ENCODE results near the gene TCF4. TPM values are rescaled to one million over a fixed set of nuclear protein-coding genes. Genes with fewer than 3 reads are reported as not detected.

TCF4 gene
- total and polyA plus RNA-seq, 2 experiments from 2014 or later, result 77.7 to 89.2 TPM

DNA sequence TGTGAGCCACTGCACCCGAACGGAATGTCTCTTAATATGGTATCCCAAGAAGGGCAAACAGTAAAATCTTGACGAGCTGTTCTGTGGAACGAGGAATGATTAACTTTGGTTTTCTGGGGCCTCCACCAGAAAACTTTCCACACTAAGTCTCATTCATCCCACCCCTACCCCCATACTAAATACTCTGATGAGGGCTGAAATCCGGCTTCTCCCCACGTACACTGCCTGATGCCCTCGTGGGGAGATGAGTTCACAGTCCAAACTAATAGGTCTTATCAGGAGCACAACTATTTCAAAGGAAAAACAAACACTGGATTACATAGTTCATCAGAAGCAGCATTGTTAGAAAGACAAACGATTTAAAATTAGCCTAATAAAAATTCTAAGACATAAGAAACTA lies 49.2 kb upstream of the TCF4 start (continued):
- TF ChIP-seq, protein P1, sequence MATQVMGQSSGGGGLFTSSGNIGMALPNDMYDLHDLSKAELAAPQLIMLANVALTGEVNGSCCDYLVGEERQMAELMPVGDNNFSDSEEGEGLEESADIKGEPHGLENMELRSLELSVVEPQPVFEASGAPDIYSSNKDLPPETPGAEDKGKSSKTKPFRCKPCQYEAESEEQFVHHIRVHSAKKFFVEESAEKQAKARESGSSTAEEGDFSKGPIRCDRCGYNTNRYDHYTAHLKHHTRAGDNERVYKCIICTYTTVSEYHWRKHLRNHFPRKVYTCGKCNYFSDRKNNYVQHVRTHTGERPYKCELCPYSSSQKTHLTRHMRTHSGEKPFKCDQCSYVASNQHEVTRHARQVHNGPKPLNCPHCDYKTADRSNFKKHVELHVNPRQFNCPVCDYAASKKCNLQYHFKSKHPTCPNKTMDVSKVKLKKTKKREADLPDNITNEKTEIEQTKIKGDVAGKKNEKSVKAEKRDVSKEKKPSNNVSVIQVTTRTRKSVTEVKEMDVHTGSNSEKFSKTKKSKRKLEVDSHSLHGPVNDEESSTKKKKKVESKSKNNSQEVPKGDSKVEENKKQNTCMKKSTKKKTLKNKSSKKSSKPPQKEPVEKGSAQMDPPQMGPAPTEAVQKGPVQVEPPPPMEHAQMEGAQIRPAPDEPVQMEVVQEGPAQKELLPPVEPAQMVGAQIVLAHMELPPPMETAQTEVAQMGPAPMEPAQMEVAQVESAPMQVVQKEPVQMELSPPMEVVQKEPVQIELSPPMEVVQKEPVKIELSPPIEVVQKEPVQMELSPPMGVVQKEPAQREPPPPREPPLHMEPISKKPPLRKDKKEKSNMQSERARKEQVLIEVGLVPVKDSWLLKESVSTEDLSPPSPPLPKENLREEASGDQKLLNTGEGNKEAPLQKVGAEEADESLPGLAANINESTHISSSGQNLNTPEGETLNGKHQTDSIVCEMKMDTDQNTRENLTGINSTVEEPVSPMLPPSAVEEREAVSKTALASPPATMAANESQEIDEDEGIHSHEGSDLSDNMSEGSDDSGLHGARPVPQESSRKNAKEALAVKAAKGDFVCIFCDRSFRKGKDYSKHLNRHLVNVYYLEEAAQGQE (IDR thresholded peaks at IDR 0.05; ENCODE audit: unreplicated experiment), result no peak
- no peak for TF ChIP-seq EZH2 (IDR thresholded peaks at IDR 0.05; ENCODE audit: low read depth, unreplicated experiment)
- no peak for TF ChIP-seq JUNB (IDR thresholded peaks at IDR 0.05; ENCODE audit: unreplicated experiment)

GRCh38 chr18:55635439-55635838 lies 47.4 kb upstream of the TCF4 start:
- Histone ChIP-seq H3K4me2 (no peak overlapping the region), H3K4me1 (ENCODE audit: insufficient read depth) (peaks cover 2% of the 10 kb centered on the region; the same call in 1 of the 2 replicates), H3K36me3 (ENCODE audit: insufficient read depth) (no peaks in the 10 kb centered on the region), H3K27me3 (ENCODE audit: insufficient read depth) (no peaks in the 10 kb centered on the region), H3K27ac (ENCODE audit: low read depth) (no peak overlapping the region), H3K4me3 (no peak overlapping the region), H2AFZ (peak overlapping the region; percentile 69; the same call in 1 of the 2 replicates), H3F3A (replicated peaks; ENCODE audit: low read depth) (no peaks in the 10 kb centered on the region), H3K9me2 (ENCODE audit: insufficient read depth) (no peaks in the 10 kb centered on the region), H4K20me1 (replicated peaks; ENCODE audit: insufficient read depth) (no peaks in the 10 kb centered on the region), H3K79me2 (replicated peaks; ENCODE audit: insufficient read depth) (no peaks in the 10 kb centered on the region)
- no peaks in the 10 kb centered on the region; the same call in 2 of the 3 replicates for H3K9me3 Mint-ChIP-seq
- no peak overlapping the region for H3K27ac Mint-ChIP-seq
- DNase-seq (ENCODE audit: low spot score) (no peak), ATAC-seq (no peak)
- no peaks in the 10 kb centered on the region for H3K27me3 Mint-ChIP-seq (ENCODE audit: insufficient read depth, low read depth, poor library complexity)
- H3K36me3 Mint-ChIP-seq (ENCODE audit: low read depth), result no peaks in the 10 kb centered on the region
- peaks cover 3% of the 10 kb centered on the region for H3K4me1 Mint-ChIP-seq
- H3K4me3 Mint-ChIP-seq, result no peak overlapping the region
- TF ChIP-seq STAT1 (IDR thresholded peaks at IDR 0.05; ENCODE audit: unreplicated experiment) (no peak), JUNB (IDR thresholded peaks at IDR 0.05; ENCODE audit: unreplicated experiment) (no peak), NANOG (IDR thresholded peaks at IDR 0.05; ENCODE audit: borderline replicate concordance) (no peak), ZNF114 (CRISPR knock-in tag; IDR thresholded peaks at IDR 0.05) (no peak), POLR2AphosphoS5 (IDR thresholded peaks at IDR 0.05; ENCODE audit: low read depth) (no peak), CREB1 (CRISPR knock-in tag; IDR thresholded peaks at IDR 0.05; ENCODE audit: low read depth) (no peak), EZH2 (IDR thresholded peaks at IDR 0.05; ENCODE audit: low read depth, unreplicated experiment) (no peak)
- TF ChIP-seq, protein P2, sequence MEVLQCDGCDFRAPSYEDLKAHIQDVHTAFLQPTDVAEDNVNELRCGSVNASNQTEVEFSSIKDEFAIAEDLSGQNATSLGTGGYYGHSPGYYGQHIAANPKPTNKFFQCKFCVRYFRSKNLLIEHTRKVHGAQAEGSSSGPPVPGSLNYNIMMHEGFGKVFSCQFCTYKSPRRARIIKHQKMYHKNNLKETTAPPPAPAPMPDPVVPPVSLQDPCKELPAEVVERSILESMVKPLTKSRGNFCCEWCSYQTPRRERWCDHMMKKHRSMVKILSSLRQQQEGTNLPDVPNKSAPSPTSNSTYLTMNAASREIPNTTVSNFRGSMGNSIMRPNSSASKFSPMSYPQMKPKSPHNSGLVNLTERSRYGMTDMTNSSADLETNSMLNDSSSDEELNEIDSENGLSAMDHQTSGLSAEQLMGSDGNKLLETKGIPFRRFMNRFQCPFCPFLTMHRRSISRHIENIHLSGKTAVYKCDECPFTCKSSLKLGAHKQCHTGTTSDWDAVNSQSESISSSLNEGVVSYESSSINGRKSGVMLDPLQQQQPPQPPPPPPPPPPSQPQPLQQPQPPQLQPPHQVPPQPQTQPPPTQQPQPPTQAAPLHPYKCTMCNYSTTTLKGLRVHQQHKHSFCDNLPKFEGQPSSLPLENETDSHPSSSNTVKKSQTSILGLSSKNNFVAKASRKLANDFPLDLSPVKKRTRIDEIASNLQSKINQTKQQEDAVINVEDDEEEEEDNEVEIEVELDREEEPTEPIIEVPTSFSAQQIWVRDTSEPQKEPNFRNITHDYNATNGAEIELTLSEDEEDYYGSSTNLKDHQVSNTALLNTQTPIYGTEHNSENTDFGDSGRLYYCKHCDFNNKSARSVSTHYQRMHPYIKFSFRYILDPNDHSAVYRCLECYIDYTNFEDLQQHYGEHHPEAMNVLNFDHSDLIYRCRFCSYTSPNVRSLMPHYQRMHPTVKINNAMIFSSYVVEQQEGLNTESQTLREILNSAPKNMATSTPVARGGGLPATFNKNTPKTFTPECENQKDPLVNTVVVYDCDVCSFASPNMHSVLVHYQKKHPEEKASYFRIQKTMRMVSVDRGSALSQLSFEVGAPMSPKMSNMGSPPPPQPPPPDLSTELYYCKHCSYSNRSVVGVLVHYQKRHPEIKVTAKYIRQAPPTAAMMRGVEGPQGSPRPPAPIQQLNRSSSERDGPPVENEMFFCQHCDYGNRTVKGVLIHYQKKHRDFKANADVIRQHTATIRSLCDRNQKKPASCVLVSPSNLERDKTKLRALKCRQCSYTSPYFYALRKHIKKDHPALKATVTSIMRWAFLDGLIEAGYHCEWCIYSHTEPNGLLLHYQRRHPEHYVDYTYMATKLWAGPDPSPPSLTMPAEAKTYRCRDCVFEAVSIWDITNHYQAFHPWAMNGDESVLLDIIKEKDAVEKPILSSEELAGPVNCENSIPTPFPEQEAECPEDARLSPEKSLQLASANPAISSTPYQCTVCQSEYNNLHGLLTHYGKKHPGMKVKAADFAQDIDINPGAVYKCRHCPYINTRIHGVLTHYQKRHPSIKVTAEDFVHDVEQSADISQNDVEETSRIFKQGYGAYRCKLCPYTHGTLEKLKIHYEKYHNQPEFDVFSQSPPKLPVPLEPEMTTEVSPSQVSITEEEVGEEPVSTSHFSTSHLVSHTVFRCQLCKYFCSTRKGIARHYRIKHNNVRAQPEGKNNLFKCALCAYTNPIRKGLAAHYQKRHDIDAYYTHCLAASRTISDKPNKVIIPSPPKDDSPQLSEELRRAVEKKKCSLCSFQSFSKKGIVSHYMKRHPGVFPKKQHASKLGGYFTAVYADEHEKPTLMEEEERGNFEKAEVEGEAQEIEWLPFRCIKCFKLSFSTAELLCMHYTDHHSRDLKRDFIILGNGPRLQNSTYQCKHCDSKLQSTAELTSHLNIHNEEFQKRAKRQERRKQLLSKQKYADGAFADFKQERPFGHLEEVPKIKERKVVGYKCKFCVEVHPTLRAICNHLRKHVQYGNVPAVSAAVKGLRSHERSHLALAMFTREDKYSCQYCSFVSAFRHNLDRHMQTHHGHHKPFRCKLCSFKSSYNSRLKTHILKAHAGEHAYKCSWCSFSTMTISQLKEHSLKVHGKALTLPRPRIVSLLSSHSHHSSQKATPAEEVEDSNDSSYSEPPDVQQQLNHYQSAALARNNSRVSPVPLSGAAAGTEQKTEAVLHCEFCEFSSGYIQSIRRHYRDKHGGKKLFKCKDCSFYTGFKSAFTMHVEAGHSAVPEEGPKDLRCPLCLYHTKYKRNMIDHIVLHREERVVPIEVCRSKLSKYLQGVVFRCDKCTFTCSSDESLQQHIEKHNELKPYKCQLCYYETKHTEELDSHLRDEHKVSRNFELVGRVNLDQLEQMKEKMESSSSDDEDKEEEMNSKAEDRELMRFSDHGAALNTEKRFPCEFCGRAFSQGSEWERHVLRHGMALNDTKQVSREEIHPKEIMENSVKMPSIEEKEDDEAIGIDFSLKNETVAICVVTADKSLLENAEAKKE (CRISPR knock-in tag; IDR thresholded peaks at IDR 0.05), result no peak
- TF ChIP-seq, protein P1 (IDR thresholded peaks at IDR 0.05; ENCODE audit: unreplicated experiment), result no peak
- TF ChIP-seq, protein P3, sequence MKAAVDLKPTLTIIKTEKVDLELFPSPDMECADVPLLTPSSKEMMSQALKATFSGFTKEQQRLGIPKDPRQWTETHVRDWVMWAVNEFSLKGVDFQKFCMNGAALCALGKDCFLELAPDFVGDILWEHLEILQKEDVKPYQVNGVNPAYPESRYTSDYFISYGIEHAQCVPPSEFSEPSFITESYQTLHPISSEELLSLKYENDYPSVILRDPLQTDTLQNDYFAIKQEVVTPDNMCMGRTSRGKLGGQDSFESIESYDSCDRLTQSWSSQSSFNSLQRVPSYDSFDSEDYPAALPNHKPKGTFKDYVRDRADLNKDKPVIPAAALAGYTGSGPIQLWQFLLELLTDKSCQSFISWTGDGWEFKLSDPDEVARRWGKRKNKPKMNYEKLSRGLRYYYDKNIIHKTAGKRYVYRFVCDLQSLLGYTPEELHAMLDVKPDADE (IDR thresholded peaks at IDR 0.05), result no peak

Data from GM23338 (cell line).